Measurements from ENCODE around the gene MYH6. TPM values are rescaled to one million over a fixed set of nuclear protein-coding genes. Genes with fewer than 3 reads are reported as not detected.
A peak's percentile ranks its signal among the peaks of the same experiment; 100 is the strongest.

The MYH6 gene
- total RNA-seq, 2 donors from 2014 or later: 1.6 TPM; not detected in 1

- no peaks in the 10 kb centered on the region for H3K27me3 ChIP-seq
- no peak overlapping the region for H3K9ac ChIP-seq (ENCODE audit: low read depth in 2 of 2, low read length in 2 of 2)
- H3K27ac ChIP-seq: no peak overlapping the region
- no peaks in the 10 kb centered on the region for H3K9me3 ChIP-seq
- intact Hi-C loops (cut with DNase I): loop anchor here (5.0 kb wide), 2 partner anchors 52 to 112 kb away; no protein-coding TSS in a partner anchor
- H3K36me3 ChIP-seq: no peaks in the 10 kb centered on the region
- H3K4me1 ChIP-seq: no peaks in the 10 kb centered on the region
- peak; percentile 71 for DNase-seq
- H3K4me3 ChIP-seq: no peak overlapping the region
- TF ChIP-seq, protein P1, sequence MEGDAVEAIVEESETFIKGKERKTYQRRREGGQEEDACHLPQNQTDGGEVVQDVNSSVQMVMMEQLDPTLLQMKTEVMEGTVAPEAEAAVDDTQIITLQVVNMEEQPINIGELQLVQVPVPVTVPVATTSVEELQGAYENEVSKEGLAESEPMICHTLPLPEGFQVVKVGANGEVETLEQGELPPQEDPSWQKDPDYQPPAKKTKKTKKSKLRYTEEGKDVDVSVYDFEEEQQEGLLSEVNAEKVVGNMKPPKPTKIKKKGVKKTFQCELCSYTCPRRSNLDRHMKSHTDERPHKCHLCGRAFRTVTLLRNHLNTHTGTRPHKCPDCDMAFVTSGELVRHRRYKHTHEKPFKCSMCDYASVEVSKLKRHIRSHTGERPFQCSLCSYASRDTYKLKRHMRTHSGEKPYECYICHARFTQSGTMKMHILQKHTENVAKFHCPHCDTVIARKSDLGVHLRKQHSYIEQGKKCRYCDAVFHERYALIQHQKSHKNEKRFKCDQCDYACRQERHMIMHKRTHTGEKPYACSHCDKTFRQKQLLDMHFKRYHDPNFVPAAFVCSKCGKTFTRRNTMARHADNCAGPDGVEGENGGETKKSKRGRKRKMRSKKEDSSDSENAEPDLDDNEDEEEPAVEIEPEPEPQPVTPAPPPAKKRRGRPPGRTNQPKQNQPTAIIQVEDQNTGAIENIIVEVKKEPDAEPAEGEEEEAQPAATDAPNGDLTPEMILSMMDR (IDR thresholded peaks at IDR 0.05): peak; percentile 95
Measured at GRCh38 chr14:23379366-23380196, 28.5 kb downstream of the MYH6 start.

GRCh38 chr14:23378612-23379220 lies 29.4 kb downstream of the MYH6 start:
- Histone ChIP-seq H3K27me3 (no peaks in the 10 kb centered on the region), H3K27ac (no peak overlapping the region), H3K4me1 (no peaks in the 10 kb centered on the region), H3K9ac (ENCODE audit: low read depth in 2 of 2, low read length in 2 of 2) (no peak overlapping the region), H3K4me3 (no peak overlapping the region), H3K9me3 (no peaks in the 10 kb centered on the region), H3K36me3 (no peaks in the 10 kb centered on the region)
- intact Hi-C loops (cut with DNase I): no loop called here
- TF ChIP-seq, protein P1 (IDR thresholded peaks at IDR 0.05): no peak
- no peak for DNase-seq

DNA sequence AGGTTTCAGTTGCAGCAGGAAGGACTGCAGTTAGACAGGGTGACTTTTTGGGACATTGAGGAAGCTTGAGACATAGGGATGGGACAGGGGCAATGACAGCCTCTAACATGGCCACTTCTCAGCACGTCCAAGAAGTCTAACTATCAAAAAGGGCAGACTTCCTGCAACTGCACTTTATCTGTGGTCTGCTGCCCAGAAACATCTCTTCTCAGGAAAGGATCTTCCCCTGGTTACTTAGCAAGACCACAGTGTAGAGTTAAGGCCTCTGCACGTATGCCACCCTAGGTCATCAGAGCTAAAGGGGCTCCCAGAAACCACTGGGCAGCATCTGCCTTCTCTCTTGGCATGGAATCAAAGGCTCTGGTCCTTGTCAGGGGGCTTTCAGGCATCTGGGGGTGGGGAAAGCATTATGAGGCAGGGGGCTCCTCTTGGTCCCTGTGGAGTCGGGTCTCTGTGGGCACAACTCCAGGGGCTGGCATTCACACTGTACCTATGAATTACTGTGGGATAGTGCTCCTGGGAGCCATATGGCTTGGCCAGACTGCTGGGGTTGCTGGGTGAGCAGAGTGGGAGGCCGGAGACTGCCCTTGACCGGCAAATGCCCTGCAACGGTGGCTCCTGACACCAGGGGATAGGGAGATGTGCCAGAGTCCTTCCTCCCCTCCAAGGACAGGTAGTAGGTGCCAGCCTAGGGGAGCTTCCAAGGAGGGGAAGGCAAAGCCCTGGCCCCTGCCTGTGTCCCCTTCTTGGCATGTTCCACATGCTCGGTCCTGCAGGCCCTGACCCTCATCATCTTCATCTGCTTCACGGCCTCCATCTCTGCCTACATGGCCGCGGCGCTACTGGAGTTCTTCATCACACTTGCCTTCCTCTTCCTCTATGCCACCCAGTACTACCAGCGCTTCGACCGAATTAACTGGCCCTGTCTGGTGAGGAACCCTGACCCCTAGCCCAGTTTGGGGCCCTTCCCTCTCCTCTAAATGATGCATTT lies 30.2 kb downstream of the MYH6 start:
- no peaks in the 10 kb centered on the region for H3K36me3 ChIP-seq
- intact Hi-C loops (cut with DNase I): no loop called here

GRCh38 chr14:23377198-23377550 lies 30.9 kb downstream of the MYH6 start:
- no peaks in the 10 kb centered on the region for H3K9me3 ChIP-seq
- H3K4me3 ChIP-seq: no peak overlapping the region
- intact Hi-C loops (cut with DNase I): no loop called here
- DNase-seq: no peak
- H3K27ac ChIP-seq: no peak overlapping the region
- H3K9ac ChIP-seq (ENCODE audit: low read depth in 2 of 2, low read length in 2 of 2): no peak overlapping the region
- H3K27me3 ChIP-seq: no peaks in the 10 kb centered on the region
- TF ChIP-seq, protein P1 (IDR thresholded peaks at IDR 0.05): no peak
- H3K36me3 ChIP-seq: no peaks in the 10 kb centered on the region
- no peaks in the 10 kb centered on the region for H3K4me1 ChIP-seq

More for the DNA sequence above, 30.2 kb downstream of the MYH6 start:
- Histone ChIP-seq H3K4me3 (no peak overlapping the region), H3K27ac (no peak overlapping the region), H3K9ac (ENCODE audit: low read depth in 2 of 2, low read length in 2 of 2) (no peak overlapping the region), H3K27me3 (no peaks in the 10 kb centered on the region), H3K4me1 (no peaks in the 10 kb centered on the region), H3K9me3 (no peaks in the 10 kb centered on the region)
- DNase-seq: no peak
- TF ChIP-seq, protein P1 (IDR thresholded peaks at IDR 0.05): no peak
